Measurements from ENCODE around the gene SMARCD2.
"Not testable (repeated sequence)": the region's sequence is repeated elsewhere in the genome, so short reads cannot be mapped to it uniquely, and the experiment has no call there.

SMARCD2 gene

GRCh38 chr17:63842540-63843386, at the start of gene SMARCD2:
SMARCD2 (minus strand) TSS chr17:63842685; CDS start chr17:63842674, 11 bp downstream.
- DNase-seq (ENCODE audit: low read depth in 2 of 2) = peak; percentile 99

DNA sequence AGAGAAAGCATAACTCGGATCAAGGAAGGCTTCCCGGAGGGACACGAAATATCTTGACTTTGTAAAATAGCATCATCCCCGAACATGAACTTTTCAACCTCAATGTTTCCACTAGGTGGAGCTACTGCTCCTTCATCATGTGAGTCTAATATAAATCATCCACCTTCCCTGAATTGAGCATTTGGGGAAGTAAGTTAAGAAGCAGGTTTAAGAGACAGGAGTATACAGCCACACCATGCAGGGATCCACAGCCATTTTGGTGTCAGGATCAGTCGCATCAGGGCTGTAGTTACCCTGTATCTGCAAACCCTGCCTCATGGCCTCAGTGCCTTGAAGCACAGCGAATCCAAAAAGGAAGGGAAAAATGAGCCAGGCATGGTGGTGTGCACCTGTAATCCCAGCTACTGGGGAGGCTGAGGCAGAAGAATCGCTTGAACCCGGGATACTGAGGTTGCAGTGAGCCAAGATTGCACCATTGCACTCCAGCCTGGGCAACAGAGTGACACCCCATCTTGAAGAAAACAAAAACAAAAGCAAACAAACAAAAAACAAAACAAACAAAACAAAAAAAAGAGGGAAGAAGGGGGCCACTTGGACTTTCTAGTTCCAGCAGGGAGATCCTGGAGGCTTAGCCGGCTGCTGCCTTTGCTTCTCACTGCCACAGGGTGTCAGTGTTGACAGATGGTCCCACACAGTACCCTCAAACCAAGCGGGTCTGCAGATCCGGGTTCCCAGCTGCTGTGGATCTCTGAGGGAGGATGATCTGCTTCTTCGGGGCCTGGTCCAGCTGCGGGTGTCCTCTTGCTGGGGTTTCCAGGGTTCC, 46.8 kb upstream of the SMARCD2 start:
- DNase-seq (ENCODE audit: low read depth in 2 of 2) = not testable (repeated sequence)

- not testable (repeated sequence) for DNase-seq (ENCODE audit: low read depth in 2 of 2)
Measured at GRCh38 chr17:63885119-63885518, 42.6 kb upstream of the SMARCD2 start.

DNA sequence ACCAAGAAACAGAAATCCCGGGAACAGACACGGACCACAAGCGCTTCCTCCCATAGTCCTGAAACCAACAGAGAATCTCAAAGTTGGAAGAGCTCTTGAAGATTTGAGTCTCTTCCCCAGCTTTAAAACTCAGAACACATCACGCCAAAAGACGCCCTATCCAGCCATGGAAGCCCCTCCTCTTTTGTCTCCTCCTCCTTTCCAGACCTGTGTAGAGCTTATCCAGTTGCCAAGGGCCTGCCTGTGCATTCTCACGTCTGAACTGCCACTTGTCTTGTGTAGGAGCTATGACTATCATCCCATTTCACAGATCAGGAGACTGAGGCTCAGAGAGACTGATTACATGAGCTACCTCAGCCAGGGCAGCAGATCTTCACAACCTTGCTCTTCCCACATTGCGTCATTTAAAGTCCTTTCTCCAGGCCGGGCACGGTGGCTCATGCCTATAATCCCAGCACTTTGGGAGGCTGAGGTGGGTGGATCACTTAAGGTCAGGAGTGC, 40.2 kb upstream of the SMARCD2 start:
- not testable (repeated sequence) for DNase-seq (ENCODE audit: low read depth in 2 of 2)

GRCh38 chr17:63881935-63882601, 39.6 kb upstream of the SMARCD2 start, which contains the start of gene GH2:
GH2 (minus strand) TSS chr17:63881944; CDS start chr17:63881801, 143 bp downstream.
- DNase-seq (ENCODE audit: low read depth in 2 of 2) = peak; percentile 20 to 41

GRCh38 chr17:63881337-63881736, 38.9 kb upstream of the SMARCD2 start:
- not testable (repeated sequence) for DNase-seq (ENCODE audit: low read depth in 2 of 2)

GRCh38 chr17:63880706-63881105, 38.2 kb upstream of the SMARCD2 start:
- DNase-seq (ENCODE audit: low read depth in 2 of 2) = no peak

- not testable (repeated sequence) for DNase-seq (ENCODE audit: low read depth in 2 of 2)
Measured at GRCh38 chr17:63878413-63878812, 35.9 kb upstream of the SMARCD2 start.

- not testable (repeated sequence) for DNase-seq (ENCODE audit: low read depth in 2 of 2)
Measured at GRCh38 chr17:63874693-63875092, 32.2 kb upstream of the SMARCD2 start.

DNA sequence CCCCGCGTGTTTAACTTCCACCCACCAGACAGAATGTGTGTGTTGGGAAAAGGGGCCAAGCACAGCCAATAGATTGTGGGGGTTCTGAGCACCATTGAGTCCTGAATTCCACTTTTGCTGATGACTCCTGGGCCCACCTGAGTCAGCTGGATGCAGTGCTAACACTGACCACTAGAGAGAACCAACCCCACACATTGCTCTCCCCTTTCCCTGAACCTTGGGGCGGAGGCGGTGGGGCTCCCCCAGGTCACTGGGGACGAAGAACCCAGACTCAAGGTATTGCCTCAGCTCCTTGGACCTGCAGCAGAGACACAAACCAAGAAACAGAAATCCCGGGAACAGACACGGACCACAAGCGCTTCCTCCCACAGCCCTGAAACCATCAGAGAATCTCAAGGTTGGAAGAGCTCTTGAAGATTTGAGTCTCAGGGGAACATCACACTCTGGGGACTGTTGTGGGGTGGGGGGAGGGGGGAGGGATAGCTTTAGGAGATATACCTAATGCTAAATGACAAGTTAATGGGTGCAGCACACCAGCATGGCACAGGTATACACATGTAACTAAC, 31.7 kb upstream of the SMARCD2 start:
- not testable (repeated sequence) for DNase-seq (ENCODE audit: low read depth in 2 of 2)

- DNase-seq (ENCODE audit: low read depth in 2 of 2) = not testable (repeated sequence)
Measured at GRCh38 chr17:63873577-63873976, 31.1 kb upstream of the SMARCD2 start, which contains the start of gene CSH2. CSH2 (minus strand) TSS chr17:63873677; CDS start chr17:63873614, 63 bp downstream.

- DNase-seq (ENCODE audit: low read depth in 2 of 2) = not testable (repeated sequence)
Measured at GRCh38 chr17:63871646-63872365, 29.3 kb upstream of the SMARCD2 start.

DNA sequence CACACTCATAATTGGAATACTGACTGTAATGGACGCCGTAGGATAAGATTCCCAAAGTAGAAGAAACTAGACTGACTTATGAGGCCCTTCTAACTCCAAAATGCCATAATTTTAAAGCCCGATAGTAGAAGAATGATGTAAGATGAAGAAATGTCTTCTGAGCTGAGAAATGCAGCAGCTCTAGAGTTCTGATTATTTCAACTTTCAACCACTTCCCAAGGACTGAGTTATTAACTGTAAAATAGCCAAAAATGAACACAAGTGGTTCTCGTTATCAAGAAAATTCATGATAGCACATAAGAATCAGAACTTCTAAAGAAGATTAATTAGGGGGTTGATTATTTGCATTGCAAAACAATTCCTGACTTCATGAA, 27.8 kb upstream of the SMARCD2 start:
- not testable (repeated sequence) for DNase-seq (ENCODE audit: low read depth in 2 of 2)

- DNase-seq (ENCODE audit: low read depth in 2 of 2) = not testable (repeated sequence)
Measured at GRCh38 chr17:63869491-63870291, 27.2 kb upstream of the SMARCD2 start.

DNA sequence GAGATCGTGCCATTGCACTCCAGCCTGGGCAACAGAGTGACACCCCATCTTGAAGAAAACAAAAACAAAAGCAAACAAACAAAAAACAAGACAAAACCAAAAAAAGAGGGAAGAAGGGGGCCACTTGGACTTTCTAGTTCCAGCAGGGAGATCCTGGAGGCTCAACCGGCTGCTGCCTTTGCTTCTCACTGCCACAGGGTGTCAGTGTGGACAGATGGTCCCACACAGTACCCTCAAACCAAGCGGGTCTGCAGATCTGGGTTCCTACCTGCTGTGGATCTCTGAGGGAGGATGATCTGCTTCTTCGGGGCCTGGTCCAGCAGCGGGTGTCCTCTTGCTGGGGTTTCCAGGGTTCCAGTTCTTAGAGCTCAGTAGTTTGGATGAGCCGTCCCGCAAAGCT, 24.1 kb upstream of the SMARCD2 start:
- DNase-seq (ENCODE audit: low read depth in 2 of 2) = not testable (repeated sequence)

DNA sequence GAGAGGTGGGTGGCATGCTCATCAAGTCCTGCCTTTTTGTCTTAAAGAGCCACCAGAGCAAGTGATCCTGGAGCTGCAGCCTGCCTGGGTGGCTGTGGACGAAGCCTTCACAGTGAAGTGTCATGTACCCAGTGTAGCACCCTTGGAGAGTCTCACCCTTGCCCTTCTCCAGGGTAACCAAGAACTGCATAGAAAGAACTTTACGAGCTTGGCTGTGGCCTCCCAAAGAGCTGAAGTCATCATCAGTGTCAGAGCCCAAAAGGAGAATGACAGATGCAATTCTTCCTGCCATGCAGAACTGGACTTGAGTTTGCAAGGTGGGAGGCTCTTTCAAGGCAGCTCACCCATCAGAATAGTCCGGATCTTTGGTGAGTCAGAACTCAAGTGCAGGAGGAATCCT, 16.8 kb upstream of the SMARCD2 start:
- DNase-seq (ENCODE audit: low read depth in 2 of 2) = no peak

- DNase-seq (ENCODE audit: low read depth in 2 of 2) = not testable (repeated sequence)
Measured at GRCh38 chr17:63856425-63856824, 13.9 kb upstream of the SMARCD2 start.

DNA sequence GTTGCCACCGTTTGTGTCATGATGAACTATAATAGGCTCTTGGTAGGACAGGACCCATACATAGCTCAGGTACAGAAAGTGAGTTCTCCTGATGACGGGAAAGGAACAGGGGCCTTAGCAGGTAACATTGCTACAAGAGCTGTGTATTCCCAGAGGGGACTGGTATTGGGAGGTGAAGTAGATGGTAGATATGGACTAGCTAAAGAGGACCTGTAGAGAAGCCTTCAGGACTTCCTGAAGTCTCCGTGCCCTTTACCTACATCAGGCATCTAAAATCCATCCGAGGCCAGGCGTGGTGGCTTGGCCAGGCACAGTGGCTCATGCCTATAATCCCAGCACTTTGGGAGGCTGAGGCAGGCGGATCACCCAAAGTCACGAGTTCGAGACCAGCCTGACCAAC, 12.7 kb upstream of the SMARCD2 start:
- no peak for DNase-seq (ENCODE audit: low read depth in 2 of 2)

DNA sequence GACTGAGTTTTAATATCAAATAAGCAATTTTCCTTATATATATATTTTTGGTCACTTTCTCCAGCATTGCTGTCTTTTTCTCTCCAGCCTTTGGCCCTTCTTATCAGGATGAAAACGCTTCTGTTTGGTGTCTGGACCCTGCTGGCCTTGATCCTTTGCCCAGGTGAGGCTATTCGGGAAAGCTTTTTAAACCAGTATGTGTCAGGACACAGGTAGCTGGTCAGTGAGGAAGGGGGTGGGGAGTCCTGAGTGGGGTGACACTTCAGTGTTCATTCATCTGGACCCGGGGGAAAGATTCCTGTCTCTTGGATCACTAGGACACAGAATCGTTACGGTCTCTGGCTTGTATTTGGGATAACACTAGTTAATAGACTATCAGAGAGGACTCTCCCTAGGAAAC, 12.2 kb upstream of the SMARCD2 start:
- no peak for DNase-seq (ENCODE audit: low read depth in 2 of 2)

- DNase-seq (ENCODE audit: low read depth in 2 of 2) = no peak
Measured at GRCh38 chr17:63853260-63853659, 10.8 kb upstream of the SMARCD2 start.
